Gastroesophageal sphincter (tissue), 3 donors: ENCODE results near the gene LONP2.

Experiments
- CTCF ChIP-seq, 4 experiments: fragments of 200-600 bp in 2 of 4; fragments of 450-650 bp in 2 of 4; sonication (generic) in 1 of 4; IDR thresholded peaks; one replicate each; pipeline ENCODE4 v1.5.1; 2017 to 2019; ENCODE audit warnings: antibody characterized with exemption in 4 of 4, mild to moderate bottlenecking in 2 of 4, moderate library complexity in 2 of 4
- EP300 ChIP-seq: sonication (generic); formaldehyde crosslinking; IDR thresholded peaks from one replicate; pipeline ENCODE4 v1.6.1; 2017; ENCODE audit warnings: antibody characterized with exemption, mild to moderate bottlenecking
- POLR2A ChIP-seq, 2 donors: fragments of 450-650 bp; IDR thresholded peaks; one replicate each; pipeline ENCODE4 v1.6.1; 2017; ENCODE audit warnings: antibody characterized with exemption in 2 of 2, mild to moderate bottlenecking in 2 of 2, moderate library complexity in 1 of 2

GRCh38 chr16:48197294-48197693 is 46.8 kb upstream of the LONP2 start:
- TF ChIP-seq CTCF (IDR thresholded peaks at IDR 0.05): no peak
- no peak for TF ChIP-seq EP300
- TF ChIP-seq POLR2A (IDR thresholded peaks at IDR 0.05): no peak
